H9 (cell line): ENCODE data around the gene SKAP1. TPM values are rescaled to one million over a fixed set of nuclear protein-coding genes. Genes with fewer than 3 reads are reported as not detected.

ENCODE experiments used
- DNase-seq: peaks from one replicate; pipeline ENCODE4 v3.0.0-alpha.2; 2017
- H2AFZ ChIP-seq: one replicate; pipeline ENCODE4 v1.6.1; 2013; ENCODE audit warnings: mild to moderate bottlenecking, low read length, control low read depth, moderate library complexity
- H2AK5ac ChIP-seq: 2 replicates; pipeline ENCODE4 v1.6.1; 2013; ENCODE audit warnings: low read length, control low read depth, mixed read lengths; ENCODE audit not compliant: insufficient read length
- H2BK120ac ChIP-seq: one replicate; pipeline ENCODE4 v1.6.1; 2013; ENCODE audit warnings: low read depth, mild to moderate bottlenecking, low read length, control low read depth, inconsistent platforms; ENCODE audit not compliant: poor library complexity, severe bottlenecking
- H2BK12ac ChIP-seq: 2 replicates; pipeline ENCODE4 v1.6.1; 2013; ENCODE audit warnings: low read length, control low read depth, mixed read lengths, low read depth; ENCODE audit not compliant: insufficient read length
- H2BK15ac ChIP-seq: 2 replicates; pipeline ENCODE4 v1.6.1; 2013; ENCODE audit warnings: low read depth, low read length, control low read depth
- H2BK20ac ChIP-seq: one replicate; pipeline ENCODE4 v1.6.1; 2013; ENCODE audit warnings: low read depth, mild to moderate bottlenecking, low read length, control low read depth, inconsistent platforms; ENCODE audit not compliant: poor library complexity, severe bottlenecking
- H2BK5ac ChIP-seq: 2 replicates; pipeline ENCODE4 v1.6.1; 2013; ENCODE audit warnings: low read length, control low read depth, mixed read lengths; ENCODE audit not compliant: insufficient read length
- H3K14ac ChIP-seq: 2 replicates; pipeline ENCODE4 v1.6.1; 2013; ENCODE audit warnings: low read length, control low read depth; ENCODE audit not compliant: insufficient read depth
- H3K18ac ChIP-seq: 2 replicates; pipeline ENCODE4 v1.6.1; 2013; ENCODE audit warnings: low read depth, mild to moderate bottlenecking, mixed read lengths, low read length, control low read depth; ENCODE audit not compliant: insufficient read length
- H3K23ac ChIP-seq: 2 replicates; pipeline ENCODE4 v1.6.1; 2013; ENCODE audit warnings: low read length, control low read depth, mixed read lengths, low read depth; ENCODE audit not compliant: insufficient read length
- H3K23me2 ChIP-seq: 2 replicates; pipeline ENCODE4 v1.6.1; 2013; ENCODE audit warnings: low read depth, mild to moderate bottlenecking, mixed read lengths, low read length, control low read depth; ENCODE audit not compliant: insufficient read length, poor library complexity, severe bottlenecking
- H3K27ac ChIP-seq: 2 replicates; pipeline ENCODE4 v1.5.1; 2013; ENCODE audit warnings: low read length, control low read depth, mixed read lengths, low read depth; ENCODE audit not compliant: insufficient read length
- H3K27me3 ChIP-seq: 2 replicates; pipeline ENCODE4 v1.6.1; 2013; ENCODE audit warnings: low read length, control low read depth, inconsistent platforms; ENCODE audit not compliant: insufficient read depth
- H3K4ac ChIP-seq: 2 replicates; pipeline ENCODE4 v1.6.1; 2013; ENCODE audit warnings: low read depth, mild to moderate bottlenecking, control low read depth, inconsistent platforms, low read length, moderate library complexity
- H3K4me1 ChIP-seq: 2 replicates; pipeline ENCODE4 v1.6.1; 2013; ENCODE audit warnings: low read length, control low read depth, inconsistent platforms; ENCODE audit not compliant: insufficient read depth
- H3K4me2 ChIP-seq: 2 replicates; pipeline ENCODE4 v1.6.1; 2013; ENCODE audit warnings: low read length, control low read depth, mixed read lengths; ENCODE audit not compliant: insufficient read length, insufficient read depth
- H3K56ac ChIP-seq: 2 replicates; pipeline ENCODE4 v1.6.1; 2013; ENCODE audit warnings: low read depth, mild to moderate bottlenecking, mixed read lengths, low read length, control low read depth; ENCODE audit not compliant: insufficient read length
- H3K79me1 ChIP-seq: 2 replicates; pipeline ENCODE4 v1.6.1; 2013; ENCODE audit warnings: low read depth, mild to moderate bottlenecking, moderate library complexity, low read length, control low read depth, inconsistent platforms; ENCODE audit not compliant: insufficient read depth, poor library complexity, severe bottlenecking
- H3K79me2 ChIP-seq: 2 replicates; pipeline ENCODE4 v1.6.1; 2013; ENCODE audit warnings: low read length, control low read depth, inconsistent platforms; ENCODE audit not compliant: insufficient read depth
- H3K9ac ChIP-seq: 2 replicates; pipeline ENCODE4 v1.6.1; 2013; ENCODE audit warnings: low read length, control low read depth, mixed read lengths; ENCODE audit not compliant: insufficient read length; ENCODE audit errors: extremely low read depth
- H3K9me3 ChIP-seq: one replicate; pipeline ENCODE4 v1.6.1; 2013; ENCODE audit warnings: low read depth, low read length, inconsistent platforms; ENCODE audit not compliant: control insufficient read depth
- H3T11ph ChIP-seq: one replicate; pipeline ENCODE4 v1.6.1; 2013; ENCODE audit warnings: mild to moderate bottlenecking, low read length, control low read depth, inconsistent platforms
- H4K20me1 ChIP-seq: one replicate; pipeline ENCODE4 v1.6.1; 2013; ENCODE audit not compliant: control insufficient read depth, insufficient read length, insufficient read depth
- H4K5ac ChIP-seq: 2 replicates; pipeline ENCODE4 v1.6.1; 2013; ENCODE audit warnings: low read depth, mild to moderate bottlenecking, mixed read lengths, low read length, control low read depth; ENCODE audit not compliant: insufficient read length
- H4K8ac ChIP-seq: replicated peaks from 2 replicates; pipeline ENCODE4 v1.6.1; 2013; ENCODE audit warnings: low read length, control low read depth, mixed read lengths, low read depth; ENCODE audit not compliant: insufficient read length
- H4K91ac ChIP-seq: 2 replicates; pipeline ENCODE4 v1.6.1; 2013; ENCODE audit warnings: low read depth, mild to moderate bottlenecking, moderate library complexity, mixed read lengths, low read length, control low read depth; ENCODE audit not compliant: insufficient read length
- H3K27ac Mint-ChIP-seq, 3 experiments: 2 replicates in 2 of 3; 3 replicates in 1 of 3; pipeline ENCODE4 v1.8.0; 2020 to 2021; ENCODE audit warnings: mixed read lengths in 3 of 3, mild to moderate bottlenecking in 1 of 3, moderate library complexity in 1 of 3
- H3K27me3 Mint-ChIP-seq: 2 replicates; pipeline ENCODE4 v1.8.0; 2021; ENCODE audit warnings: low read depth, mild to moderate bottlenecking, moderate library complexity, mixed read lengths
- H3K36me3 Mint-ChIP-seq, 3 experiments: 2 replicates in 2 of 3; 3 replicates in 1 of 3; pipeline ENCODE4 v1.8.0; 2020 to 2021; ENCODE audit warnings: low read depth in 3 of 3, mixed read lengths in 3 of 3; ENCODE audit not compliant: insufficient read depth in 1 of 3
- H3K4me1 Mint-ChIP-seq, 2 experiments: 2 replicates each; pipeline ENCODE4 v1.8.0; 2020; ENCODE audit warnings: mixed read lengths in 2 of 2
- H3K4me3 Mint-ChIP-seq, 2 experiments: 2 replicates in 1 of 2; 3 replicates in 1 of 2; pipeline ENCODE4 v1.8.0; 2020 to 2021; ENCODE audit warnings: mild to moderate bottlenecking in 2 of 2, mixed read lengths in 2 of 2, moderate library complexity in 1 of 2
- H3K9me3 Mint-ChIP-seq, 2 experiments: 2 replicates in 1 of 2; 3 replicates in 1 of 2; pipeline ENCODE4 v1.8.0; 2020; ENCODE audit warnings: mild to moderate bottlenecking in 2 of 2, mixed read lengths in 2 of 2, moderate library complexity in 1 of 2
- CTCF ChIP-seq: fragments of 200-600 bp; sonication (generic); conservative IDR thresholded peaks from 3 replicates; pipeline ENCODE4 v1.8.0; 2021; ENCODE audit warnings: antibody characterized with exemption, mild to moderate bottlenecking
- WGBS: extraction: QIAGEN DNeasy Blood & Tissue Kit; methylation state at CpG from one replicate; pipeline ENCODE4 v1.1.7; 2013; ENCODE audit warnings: missing lambda C conversion rate, low lambda C conversion rate, mixed read lengths; ENCODE audit not compliant: insufficient read length; ENCODE audit errors: extremely low coverage; 5-methylcytosine and 5-hydroxymethylcytosine counted together
- total RNA-seq: library from RNA; stranded (reverse); gene quantifications from 2 replicates; pipeline ENCODE4 v1.2.1, GENCODE V29; 2021

The SKAP1 gene
- total RNA-seq, 1 experiment from 2014 or later, result not detected

- Histone ChIP-seq H2BK15ac (no peak overlapping the region), H4K91ac (no peak overlapping the region), H2AK5ac (no peak overlapping the region), H2BK12ac (no peak overlapping the region), H4K8ac (no peak overlapping the region), H3K27me3 (no peaks in the 10 kb centered on the region), H2BK120ac (no peak overlapping the region), H4K5ac (no peak overlapping the region), H2BK20ac (no peak overlapping the region), H3T11ph (no peak overlapping the region), H3K79me2 (peaks cover 42% of the 10 kb centered on the region; the same call in 1 of the 2 replicates), H3K4me2 (no peak overlapping the region), H3K9me3 (no peaks in the 10 kb centered on the region), H2BK5ac (no peak overlapping the region), H3K27ac (no peak overlapping the region), H3K79me1 (peaks cover 23% of the 10 kb centered on the region), H3K14ac (no peak overlapping the region), H3K4ac (no peak overlapping the region), H2AFZ (no peak overlapping the region), H3K23ac (no peak overlapping the region), H3K56ac (no peak overlapping the region), H3K4me1 (no peaks in the 10 kb centered on the region), H3K23me2 (no peaks in the 10 kb centered on the region), H4K20me1 (no peaks in the 10 kb centered on the region), H3K9ac (no peak overlapping the region), H3K18ac (no peak overlapping the region)
- peak overlapping the region in 1 of 3 experiments; percentile 80; a peak in 2 of 7 replicates for H3K27ac Mint-ChIP-seq
- no peak overlapping the region for H3K4me3 Mint-ChIP-seq
- H3K9me3 Mint-ChIP-seq, result no peaks in the 10 kb centered on the region
- no peak for DNase-seq
- H3K36me3 Mint-ChIP-seq, result peaks cover 8 to 28% (median 19%) of the 10 kb centered on the region in 3 experiments; a peak in 6 of 7 replicates
- peaks cover 3 to 7% of the 10 kb centered on the region in 2 experiments; a peak in 3 of 4 replicates for H3K4me1 Mint-ChIP-seq
- no peaks in the 10 kb centered on the region for H3K27me3 Mint-ChIP-seq
- TF ChIP-seq CTCF, result no peak
- WGBS, result no CpG with 5 or more reads among the region's 11 CpGs
Observed at GRCh38 chr17:48093341-48094045, 336.5 kb downstream of the SKAP1 start.
